ENCODE measurements around the gene CIB2.

Gene CIB2

DNA sequence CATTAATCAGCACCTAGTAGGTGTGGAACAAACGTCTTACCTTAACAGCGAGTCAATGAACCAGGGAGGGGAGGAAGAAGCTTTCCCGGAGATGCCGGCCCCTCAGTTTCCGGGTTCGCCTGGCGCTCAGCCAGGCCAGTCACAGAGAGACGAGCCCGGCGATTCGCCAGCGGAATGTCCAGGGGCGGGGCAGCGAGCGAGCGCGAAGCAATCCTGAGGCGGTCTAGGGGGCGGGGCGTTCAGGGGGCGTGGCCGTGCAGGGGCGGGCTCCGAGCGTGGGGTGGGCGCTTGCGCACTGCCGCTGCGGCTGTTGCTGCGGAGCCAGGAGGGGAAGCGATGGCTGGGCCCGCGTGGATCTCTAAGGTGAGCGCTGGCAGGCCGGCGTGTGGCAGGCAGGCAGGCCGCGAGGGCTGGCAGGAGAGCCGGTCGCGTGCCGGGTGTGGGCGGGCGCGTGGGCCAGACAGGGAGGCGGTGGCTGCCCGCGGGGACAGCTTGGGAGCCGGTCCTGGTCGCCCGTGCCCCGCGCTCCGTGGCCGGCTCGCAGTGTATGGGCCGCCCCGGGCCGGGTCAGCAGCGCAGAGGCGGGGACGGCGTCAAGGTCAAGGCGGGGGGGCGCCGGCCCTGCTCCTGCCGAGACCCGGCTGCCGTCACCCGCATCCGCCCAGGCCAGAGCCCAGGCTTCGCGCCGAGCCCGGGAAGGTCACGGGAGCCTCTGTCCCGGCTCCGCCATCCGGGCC lies 18.0 kb upstream of the CIB2 start, which contains the start of gene IDH3A:
TSS of gene IDH3A (plus strand) at position 295 of the 737 bp plus-strand sequence. CDS start at position 337, 42 bp downstream.
- DNase-seq, result peak; percentile 99

DNA sequence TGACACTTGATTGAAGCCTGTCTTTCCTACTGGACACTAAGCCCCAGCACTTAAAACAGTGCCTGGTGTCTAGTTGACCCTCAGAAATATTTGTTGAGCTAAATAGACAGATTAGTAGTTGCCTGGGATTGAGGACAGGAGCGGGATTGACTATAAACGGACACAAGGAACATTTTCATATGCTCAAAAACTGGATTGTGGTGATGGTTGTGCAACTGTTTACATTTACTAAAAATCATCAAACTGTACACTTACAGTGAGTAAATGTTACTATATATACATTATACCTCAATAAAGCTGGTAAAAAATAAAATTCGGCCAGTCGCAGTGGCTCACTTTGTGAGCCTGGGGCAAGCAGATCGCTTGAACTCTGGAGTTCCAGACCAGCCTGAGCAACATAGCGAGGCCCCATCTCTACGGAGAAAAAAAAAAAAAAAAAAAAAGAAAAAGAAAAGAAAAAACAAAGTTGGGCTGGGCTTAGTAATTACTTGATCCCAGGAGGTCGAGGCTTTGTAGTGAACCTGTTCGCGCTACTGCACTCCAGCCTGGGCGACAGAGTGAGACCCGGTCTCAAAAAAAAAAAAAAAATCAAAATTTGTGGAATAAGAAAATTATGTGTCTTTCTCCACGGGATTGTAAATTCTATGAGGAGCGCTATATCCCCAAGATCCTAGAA lies 17.3 kb upstream of the CIB2 start:
- no peak for DNase-seq

DNA sequence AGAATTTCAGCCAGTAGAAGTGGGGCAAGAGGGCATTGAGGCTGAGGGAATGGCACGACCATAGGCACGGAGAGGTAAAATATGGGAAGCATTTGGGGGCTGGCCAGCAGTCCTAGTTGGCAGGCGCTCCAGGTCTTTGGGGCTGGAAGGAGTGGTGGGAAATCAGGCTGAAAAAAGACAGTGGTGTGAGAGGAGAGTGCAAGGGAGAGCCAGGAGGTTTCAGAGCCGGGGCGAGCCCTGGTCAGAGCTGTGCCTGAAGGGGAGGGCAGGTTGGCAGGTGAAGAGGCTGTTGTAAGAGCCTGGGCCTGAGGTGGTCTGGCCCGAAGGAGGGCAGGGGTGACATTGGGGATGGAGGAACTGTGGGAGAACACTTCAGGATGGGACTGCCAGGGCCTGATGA lies 16.3 kb upstream of the CIB2 start:
- no peak for DNase-seq

DNA sequence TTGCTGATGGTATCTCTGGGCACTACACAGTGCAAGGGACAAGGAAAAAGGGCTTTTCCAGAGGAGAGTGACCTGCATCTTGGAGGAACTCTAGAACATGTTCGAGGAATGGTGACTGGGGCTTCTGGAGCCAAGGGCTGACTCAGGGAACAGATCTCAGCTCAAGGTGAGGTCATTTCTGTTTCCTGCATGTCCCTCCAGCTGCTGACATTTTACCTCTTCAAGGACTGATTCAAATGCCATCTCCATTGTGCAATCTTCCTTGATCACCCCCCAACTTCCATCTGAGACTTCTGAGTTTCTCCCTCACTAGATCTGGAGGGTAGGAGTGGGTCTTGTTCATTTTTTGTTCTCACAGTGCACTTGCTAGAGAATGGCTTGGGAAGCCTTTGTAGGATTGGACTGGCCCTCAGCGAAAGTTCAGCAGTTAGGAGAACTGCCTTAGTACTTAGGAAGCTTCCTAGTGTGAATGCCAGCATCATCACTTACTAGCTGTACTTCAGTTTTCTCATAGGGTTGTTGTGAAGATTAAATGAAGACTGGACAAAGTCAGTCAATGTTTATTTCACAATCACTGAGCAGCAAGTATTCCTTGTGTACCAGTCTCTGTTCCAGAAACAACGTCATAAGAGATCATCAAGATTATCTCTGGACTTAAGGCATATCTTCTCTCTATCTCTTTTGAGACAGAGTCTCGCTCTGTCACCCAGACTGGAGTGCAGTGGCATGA lies 15.3 kb upstream of the CIB2 start:
- no peak for DNase-seq

DNA sequence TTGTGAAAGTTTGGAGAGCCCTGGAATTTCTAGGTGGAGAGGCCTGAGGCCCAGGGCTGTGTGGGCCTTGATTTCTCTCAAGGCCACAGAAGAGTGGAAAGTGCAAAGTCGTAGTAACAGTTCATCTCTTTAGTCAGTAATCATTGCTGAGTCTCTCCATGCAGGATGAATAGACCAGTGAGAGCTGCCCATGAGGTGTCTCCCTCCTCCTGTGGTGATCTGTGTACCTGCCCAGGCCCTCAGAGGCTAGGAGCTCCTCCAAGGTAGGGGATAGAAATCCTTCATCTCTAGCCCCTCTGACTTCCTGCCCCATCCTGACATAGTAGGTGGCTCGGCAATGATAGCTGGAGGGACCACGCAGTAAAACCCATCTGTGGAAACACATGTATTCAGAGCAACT lies 11.1 kb upstream of the CIB2 start:
- DNase-seq, result no peak

DNA sequence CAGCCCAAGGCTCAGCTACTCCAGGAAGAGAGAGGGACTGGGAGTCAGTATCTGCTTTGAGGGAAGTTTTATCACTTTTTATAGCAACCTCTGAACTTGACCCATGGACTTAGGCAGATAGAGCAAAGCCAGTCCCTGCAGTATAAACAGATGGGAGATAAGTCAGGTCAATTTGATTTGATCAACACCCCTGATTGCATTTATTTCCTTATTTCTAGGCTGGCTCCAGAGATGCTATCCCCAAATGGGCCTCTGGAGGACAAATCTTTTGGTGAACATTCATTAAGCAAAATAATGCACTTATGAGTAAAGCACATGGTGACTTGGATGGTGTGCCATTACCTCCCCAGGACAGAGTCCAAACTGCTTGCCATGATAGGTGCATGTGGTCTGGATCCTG lies 9.0 kb upstream of the CIB2 start:
- no peak for DNase-seq

DNA sequence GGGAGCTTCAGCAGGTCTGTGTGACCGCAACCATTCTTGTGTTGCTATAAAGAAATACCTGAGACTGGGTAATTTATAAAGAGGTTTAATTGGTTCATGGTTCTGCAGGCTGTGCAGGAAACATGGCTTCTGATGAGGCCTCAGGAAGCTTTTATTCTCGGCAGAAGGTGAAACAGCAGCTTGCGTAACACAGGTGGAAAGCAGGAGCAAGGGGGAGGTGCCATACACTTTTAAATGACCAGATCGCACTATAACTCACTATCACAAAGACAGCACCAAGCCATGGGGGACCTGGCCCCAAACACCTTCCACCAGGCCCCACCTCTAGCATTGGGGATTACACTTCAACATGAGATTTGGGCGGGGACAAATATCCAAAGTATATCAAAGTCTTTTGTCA lies 8.3 kb upstream of the CIB2 start:
- no peak for DNase-seq

DNA sequence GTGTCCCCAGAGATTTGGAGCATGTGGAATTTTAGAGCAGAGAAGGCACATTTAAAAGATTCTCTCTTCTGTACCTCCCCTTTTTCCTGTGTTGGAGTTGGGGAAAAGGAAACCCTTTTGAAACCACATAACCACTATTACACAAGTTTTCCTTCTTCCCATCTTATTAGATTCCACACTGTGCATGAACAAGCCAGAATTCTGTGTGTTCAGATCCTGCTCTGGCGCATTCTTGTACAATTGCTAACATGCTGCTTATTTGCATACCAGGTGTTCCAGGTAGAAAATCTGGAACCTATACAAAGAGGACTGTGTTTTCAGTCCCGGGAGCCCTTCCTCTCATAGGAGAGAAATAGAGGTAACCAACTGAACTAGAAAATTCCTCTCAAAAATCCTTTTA lies 2.6 kb upstream of the CIB2 start:
- DNase-seq, result no peak

DNA sequence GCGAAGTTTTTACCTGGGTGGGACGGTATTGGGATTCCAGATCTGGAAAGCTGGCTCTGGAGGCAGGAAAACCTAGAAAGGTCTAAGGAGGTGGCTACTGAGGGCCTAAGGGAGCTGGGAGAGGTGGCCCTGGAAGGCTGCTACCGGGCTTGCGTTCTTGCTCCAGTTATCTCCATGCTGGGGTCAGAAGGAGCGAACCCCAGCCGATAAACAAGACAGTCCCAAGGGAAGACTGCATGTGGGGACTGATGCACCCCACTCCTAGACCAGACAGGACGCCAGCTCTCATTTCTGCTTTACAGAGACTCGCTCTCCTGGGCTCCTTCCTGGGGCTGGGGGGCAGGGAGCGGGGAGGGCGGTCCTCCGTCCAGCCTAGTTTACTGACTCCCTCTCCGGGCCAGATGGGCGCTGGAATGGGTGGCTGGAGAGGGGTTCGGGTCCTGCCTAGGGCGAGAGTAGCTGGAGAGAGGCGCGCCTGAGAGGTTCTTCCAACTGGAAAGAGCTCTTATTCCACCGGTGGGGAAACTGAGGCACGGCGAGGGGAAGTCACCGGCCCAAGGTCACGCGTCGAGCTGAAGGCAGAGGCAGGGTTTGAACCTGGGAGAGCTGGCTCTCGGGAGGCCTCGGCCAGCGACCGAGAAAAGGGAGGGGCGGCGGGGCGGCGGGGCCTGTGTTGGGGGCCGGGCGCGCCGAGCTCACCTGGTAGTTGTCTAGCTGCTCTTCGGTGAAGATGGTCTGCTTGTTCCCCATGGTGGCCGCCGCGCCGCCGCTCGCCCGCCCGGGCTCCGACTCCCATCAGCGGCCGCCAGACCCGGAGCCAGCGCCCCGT lies 565 bp downstream of the CIB2 start:
- DNase-seq, result no peak

DNA sequence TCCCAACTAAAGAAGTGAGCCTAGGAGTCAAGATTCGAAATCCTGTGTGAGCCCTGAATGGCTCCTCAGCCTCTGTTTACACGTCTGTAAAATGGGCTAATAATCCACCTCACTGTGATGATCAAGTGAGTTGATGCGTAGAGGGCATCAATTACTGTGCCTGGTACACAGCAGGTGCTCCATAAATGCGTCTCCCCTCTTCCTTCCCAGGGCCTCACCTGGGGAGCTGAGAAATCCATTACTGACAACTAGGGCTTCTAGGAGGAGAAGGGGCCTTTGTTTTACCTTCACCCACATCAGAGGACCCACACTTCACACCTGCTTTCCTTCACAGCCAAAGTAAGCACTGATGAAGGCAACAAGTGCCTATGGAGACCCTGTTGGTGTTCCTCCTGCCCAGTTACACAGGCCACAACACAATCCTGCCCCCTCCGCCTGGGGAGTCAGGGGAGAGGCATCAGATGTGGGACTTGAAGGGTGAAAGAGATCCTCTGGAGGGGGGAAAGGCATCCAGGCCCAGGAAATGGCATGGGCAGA lies 1.4 kb downstream of the CIB2 start:
- DNase-seq, result no peak

DNA sequence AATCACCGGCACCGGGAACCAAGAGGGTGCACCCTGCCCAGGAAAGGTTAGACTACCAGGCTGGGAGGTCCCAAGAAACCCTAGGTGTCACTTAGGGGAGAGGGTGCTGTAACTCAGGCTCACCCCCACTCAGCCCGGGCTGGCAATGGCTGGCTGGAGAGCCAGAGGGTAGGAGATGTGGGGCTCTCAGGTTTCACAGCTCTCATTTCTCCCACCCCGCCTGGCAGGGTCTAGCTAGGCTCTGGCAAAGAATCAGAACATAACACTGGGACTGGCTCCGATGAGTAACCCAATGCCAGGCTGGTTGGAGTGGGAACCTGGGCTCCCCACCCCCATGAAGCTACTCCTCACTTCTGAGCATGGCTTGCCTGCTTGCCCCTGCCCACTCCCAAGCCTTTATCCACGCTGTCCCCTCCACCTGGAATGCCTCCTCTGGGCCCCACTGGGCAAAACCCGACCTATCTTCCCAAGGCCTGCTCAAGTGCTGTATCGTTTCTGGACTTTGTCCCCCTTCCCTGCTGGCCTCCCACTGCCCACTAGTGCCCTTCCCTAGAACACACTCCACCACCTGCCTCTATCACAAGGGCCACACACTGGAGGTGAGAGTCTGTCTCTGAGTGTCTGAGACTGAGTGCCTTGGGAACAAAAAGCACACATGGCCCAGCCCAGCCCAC lies 2.0 kb downstream of the CIB2 start:
- no peak for DNase-seq

DNA sequence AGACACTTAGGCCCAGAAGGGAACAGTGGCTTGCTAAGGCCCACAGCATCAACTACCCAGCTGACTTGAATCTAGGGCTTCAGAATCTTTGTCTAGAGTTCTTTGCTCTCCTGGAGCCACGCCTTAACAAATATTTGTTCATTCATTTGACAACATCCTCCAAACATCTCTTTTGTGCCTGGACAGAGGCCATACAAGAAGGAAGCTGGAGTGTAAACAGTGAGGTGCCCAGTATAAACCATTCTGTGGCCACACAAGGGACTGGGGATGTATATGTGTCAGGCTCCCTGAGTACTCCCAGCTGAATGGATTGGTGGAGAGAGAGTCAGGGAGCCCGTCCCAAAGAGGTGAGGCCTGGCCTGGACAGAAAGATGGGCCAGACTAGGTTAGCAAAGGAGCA lies 3.4 kb downstream of the CIB2 start:
- DNase-seq, result no peak

DNA sequence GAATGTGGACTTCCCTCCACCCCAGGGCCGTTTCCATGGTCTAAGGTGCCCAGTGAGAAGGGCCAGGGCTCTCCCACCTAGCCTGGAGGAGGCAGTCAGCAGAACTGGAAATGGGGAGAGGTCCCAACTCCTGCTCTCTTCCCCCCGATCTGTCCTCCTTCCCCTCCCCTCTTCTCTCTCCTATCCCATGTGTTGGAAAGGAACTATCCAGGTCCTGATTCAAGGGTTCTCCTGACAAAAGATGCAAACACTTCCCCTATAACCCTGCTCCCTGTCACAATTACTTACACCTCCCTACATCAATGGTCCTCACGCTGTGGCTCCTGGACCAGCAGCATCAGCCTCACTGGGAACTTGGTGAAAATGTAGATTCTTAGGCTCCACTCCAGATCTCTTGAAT lies 6.0 kb downstream of the CIB2 start:
- DNase-seq, result no peak

DNA sequence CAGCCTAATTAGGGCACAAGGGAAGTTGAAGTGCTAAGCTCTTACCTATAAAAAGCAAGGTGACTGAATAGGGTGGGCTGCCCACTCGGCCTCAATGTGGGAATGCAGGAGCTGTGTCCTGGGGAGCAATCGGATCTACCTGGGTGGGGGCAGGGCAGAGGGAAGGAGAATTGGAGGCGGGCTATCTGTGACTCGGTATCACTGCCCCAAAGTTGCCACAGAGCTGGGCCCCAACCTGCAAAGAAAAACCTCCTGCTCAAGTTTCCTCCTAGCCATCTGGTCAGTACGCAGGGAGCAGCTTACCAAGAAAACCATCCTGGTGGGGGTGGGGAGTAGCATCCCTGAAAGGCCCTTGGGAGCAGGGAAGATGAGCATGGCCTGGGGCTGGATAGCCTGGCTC lies 10.7 kb downstream of the CIB2 start:
- no peak for DNase-seq

DNA sequence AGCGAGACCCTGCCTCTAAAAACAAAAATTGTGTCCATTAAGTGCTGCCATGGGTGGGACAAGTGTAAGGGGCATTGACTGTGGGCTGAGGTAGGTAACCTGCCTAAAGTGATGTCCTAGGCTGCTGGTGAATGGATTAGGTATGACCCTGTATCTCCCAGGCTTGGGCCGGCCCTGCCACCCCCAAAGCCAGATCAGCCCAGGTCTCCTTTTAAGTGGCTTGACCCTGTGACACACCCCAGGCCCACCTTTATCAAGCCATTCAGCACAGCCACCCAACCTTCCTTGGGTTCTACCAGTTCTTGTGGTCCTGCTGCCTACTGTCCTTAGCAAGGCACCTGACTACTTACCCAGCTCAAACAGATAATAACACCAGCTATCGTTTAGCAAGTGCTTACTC lies 18.7 kb downstream of the CIB2 start:
- DNase-seq, result peak; percentile 19

DNA sequence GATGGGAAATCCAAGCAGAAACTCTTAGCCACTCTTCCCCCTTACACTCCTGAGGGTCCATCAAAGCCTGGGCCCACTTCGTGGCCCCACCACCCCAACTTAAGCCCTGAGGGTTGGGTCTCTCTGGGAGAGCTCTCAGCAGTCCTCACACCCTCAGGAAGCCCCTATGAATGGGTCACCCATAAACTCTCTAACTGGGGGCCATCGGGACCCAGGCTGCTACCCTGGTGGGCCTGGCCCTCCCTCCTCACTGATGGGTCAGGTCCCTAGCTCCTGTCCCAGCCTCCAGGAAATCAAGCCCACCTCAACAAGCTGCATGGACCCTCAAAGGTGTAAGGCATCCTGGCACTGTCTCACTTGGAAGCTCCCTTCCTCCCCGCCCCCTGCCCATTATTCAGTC lies 19.5 kb downstream of the CIB2 start:
- peak; percentile 38 for DNase-seq

DNA sequence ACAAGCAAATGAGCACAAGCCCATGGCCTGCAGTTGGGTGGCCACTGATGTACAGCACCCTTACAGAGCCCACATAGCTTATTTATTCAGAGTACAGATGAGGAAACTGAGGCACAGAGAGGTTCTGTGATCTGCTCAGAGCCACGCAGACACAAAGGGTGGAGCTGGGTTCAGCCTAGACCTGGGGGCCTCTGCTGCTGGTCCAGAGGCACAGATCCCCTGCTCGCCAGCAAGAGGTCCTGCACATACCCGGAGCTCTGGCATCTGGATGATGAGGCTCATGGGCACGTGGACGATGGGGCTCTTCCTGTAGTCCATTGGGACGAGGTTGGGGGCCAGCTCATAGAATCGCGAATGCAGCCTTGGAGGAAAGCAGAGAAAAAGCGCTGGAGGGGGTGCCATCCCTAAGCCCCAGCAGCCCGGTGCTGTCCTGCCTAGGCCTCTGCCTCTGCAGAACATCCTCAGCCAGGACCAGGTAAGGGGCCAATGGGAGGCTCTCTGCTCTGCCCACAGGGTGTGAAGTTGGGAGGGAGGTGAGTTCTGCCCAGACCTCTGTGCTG lies 20.2 kb downstream of the CIB2 start:
- DNase-seq, result peak; percentile 33

DNA sequence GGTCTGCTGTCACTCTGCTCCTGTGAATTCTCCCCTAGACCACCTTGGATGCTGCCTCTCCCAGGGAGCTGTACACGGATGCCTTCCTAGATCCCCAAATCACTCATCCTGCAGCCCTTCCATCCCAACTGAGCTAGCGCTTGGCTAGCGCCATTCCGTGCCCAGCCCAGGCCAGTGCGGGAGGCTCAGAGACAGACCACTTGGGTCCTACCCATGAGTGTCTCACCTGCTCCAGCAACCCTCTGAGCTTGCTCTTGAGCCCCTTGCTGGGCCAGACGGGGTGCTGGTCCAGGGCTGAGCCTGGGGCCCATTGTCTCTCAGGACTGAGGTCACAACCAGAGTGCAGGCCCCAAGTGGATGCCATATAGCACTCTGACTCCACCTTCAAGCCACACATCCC lies 21.1 kb downstream of the CIB2 start:
- DNase-seq, result peak; percentile 50

DNA sequence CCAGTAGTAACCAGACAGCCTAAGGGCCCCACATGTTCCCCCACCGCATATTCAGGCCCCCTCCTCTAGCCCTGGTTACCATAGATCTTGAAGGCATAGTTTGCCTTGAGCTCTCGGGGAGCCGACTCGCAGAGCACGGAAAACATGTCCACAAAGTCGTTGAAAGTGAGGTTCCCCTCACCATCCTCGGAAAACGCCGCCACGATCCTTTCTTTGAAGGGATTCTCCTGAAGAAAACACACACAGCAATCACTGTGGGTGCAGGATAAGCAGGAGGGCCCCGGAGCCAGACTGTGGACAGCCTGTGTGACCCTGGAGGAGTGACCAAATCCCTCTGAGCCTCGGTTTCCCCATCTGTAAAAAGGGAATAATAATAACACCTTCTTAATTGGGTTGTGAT lies 22.1 kb downstream of the CIB2 start:
- DNase-seq, result peak; percentile 50

DNA sequence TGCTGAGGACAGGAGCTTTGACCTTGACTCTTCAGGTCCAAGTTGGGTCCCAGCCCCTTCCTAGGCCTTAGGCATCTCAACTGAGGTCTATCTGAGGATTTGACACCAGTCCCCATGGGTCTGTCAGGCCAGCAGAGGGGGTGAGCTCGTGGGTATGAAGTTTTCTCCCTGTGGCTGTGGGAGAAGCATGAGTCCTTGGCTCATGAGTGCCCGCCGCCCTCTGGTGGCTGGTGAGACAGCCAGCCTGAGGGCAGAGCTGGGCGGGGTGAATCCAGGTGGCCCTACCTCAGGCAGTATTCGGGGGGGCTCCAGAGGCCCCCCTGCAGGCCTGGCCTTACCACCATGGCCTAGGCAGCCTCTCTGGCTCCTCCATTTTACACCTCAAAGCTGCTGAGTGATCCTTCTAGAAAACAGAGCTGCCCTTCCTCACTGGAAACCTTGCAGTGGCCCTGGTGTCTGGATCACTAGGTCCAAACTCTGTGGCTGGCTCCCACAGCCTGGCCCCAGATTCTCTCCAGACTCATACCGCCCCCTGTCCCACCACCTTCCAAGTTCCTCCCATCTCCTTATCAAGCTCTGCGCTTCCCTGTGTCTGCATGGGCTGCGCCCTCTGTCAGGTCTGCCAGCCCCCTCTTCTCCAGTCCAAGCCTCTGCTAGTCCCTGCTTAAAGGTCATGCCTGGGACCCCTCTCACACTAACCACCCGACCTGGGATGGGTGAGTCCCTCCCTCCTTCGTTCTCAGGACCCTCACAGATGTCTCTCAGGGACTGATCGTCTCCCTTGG lies 22.8 kb downstream of the CIB2 start:
- DNase-seq, result peak; percentile 92

DNA sequence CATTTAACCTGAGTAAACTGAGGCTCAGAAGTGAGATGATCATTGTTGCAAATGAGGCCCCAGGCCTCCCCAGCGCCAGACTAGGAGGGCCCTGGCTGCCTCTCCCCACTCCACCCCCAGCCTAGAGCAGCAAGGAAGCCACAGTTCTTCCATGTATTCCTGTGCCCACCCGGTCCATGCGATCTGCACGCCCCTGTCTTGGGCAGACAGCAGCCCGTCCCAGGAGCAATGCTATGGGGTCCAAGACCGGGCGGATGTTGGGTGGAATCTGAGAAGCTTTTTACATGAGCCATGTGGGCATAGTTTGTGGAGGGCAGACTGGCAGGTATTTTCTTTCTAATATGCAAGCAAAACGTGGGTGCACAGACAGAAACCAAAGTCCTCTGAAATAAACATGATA lies 23.8 kb downstream of the CIB2 start:
- no peak for DNase-seq

Measured in islet precursor cell (in vitro differentiated cells).